DOHH2 (cell line): ENCODE measurements around the gene SHISA6.

Experiments
- CTCF ChIP-seq: fragments of 200-600 bp; sonication (generic); IDR thresholded peaks from one replicate; pipeline ENCODE4 v1.5.1; 2014; ENCODE audit warnings: antibody characterized with exemption, mild to moderate bottlenecking, low read depth, low read length; ENCODE audit not compliant: poor library complexity, severe bottlenecking
- EZH2phosphoT487 ChIP-seq: fragments of 200-600 bp; sonication (generic); IDR thresholded peaks from 2 replicates; pipeline ENCODE4 v1.6.1; 2017; ENCODE audit warnings: borderline replicate concordance, mild to moderate bottlenecking, antibody characterized with exemption, low read length, moderate library complexity, mixed read lengths

- no peak for TF ChIP-seq CTCF
- no peak for TF ChIP-seq EZH2phosphoT487
These were observed 41.6 kb downstream of the SHISA6 start for GRCh38 chr17:11282586-11282985.
